ENCODE data around the gene PTPRN2.

The PTPRN2 gene

GRCh38 chr7:158120716-158121115 is 466.9 kb downstream of the PTPRN2 start:
- no peak for DNase-seq

- DNase-seq, result no peak
Observed at GRCh38 chr7:158120316-158120715, 467.3 kb downstream of the PTPRN2 start.

GRCh38 chr7:158117341-158118222 is 470.0 kb downstream of the PTPRN2 start:
- DNase-seq, result no peak

- DNase-seq, result no peak
Observed at GRCh38 chr7:158116235-158116634, 471.4 kb downstream of the PTPRN2 start.

- DNase-seq, result no peak
Observed at GRCh38 chr7:158114056-158114850, 473.4 kb downstream of the PTPRN2 start.

GRCh38 chr7:158113321-158114025 is 474.1 kb downstream of the PTPRN2 start:
- DNase-seq, result no peak

GRCh38 chr7:158112571-158113320 is 474.9 kb downstream of the PTPRN2 start:
- DNase-seq, result no peak

- DNase-seq, result no peak
Observed at GRCh38 chr7:158111906-158112570, 475.6 kb downstream of the PTPRN2 start.

GRCh38 chr7:158111049-158111751 is 476.4 kb downstream of the PTPRN2 start:
- no peak for DNase-seq

- DNase-seq, result no peak
Observed at GRCh38 chr7:158110661-158111048, 477.0 kb downstream of the PTPRN2 start.

GRCh38 chr7:158110034-158110590 is 477.5 kb downstream of the PTPRN2 start:
- DNase-seq, result no peak

- DNase-seq, result no peak
Observed at GRCh38 chr7:158109364-158110033, 478.1 kb downstream of the PTPRN2 start.

GRCh38 chr7:158108646-158109293 is 478.9 kb downstream of the PTPRN2 start:
- DNase-seq, result no peak

- no peak for DNase-seq
Observed at GRCh38 chr7:158107806-158108205, 479.8 kb downstream of the PTPRN2 start.

GRCh38 chr7:158106272-158106671 is 481.4 kb downstream of the PTPRN2 start:
- DNase-seq, result no peak

GRCh38 chr7:158103378-158103777 is 484.2 kb downstream of the PTPRN2 start:
- no peak for DNase-seq

GRCh38 chr7:158102897-158103296 is 484.7 kb downstream of the PTPRN2 start:
- DNase-seq, result no peak

- no peak for DNase-seq
Observed at GRCh38 chr7:158101821-158102450, 485.7 kb downstream of the PTPRN2 start.
